Stimulated activated naive CD4-positive, alpha-beta T cell treated with Interleukin-2 at 50 U/mL for 16 hours (primary cell): Measurements from ENCODE around the gene SYTL3.
A peak's percentile ranks its signal among the peaks of the same experiment; 100 is the strongest.
"Not testable (repeated sequence)": the region's sequence is repeated elsewhere in the genome, so short reads cannot be mapped to it uniquely, and the experiment has no call there.

Experiments
- DNase-seq: peaks from one replicate; lab custom pipeline; 2025; lab: John Stamatoyannopoulos, UW

Gene SYTL3

DNA sequence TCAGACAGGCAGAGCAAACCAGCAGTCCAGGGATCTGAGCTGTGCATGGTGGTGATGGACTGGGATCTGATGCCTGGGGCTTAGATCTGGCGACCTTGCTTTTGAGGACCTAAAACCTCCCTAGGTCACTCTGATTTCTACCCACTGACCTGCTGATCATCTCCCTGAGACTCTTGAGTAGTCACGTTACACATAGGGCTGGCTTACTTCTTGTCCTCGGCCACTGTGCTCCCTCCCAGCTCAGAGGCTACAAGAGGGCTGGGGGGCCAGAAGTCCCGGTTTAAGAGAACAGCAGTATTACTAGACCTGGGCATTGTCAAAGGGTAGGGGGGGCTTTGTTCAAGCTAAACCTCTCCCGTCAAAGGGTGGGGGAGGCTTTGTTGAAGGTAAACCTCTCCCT is 10.8 kb upstream of the SYTL3 start:
- DNase-seq = no peak

DNA sequence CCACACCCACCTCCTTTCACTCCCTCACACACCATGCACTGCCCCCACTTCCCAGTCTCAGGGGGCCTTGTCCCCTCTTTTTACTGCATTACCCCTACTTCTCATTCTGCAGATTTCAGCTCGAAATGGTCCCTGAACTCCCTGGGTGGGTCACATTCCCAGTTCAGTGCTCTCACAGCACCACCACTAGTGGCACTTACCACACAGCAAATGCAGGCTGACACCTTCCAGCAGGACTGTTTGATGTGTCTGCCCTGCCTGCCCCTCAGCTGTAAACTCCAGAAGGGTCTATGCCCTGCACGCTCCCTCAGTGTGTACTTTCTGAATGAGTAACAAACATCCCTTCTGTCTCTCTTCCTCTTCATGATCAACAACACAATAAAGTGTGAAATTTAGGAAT is 9.3 kb upstream of the SYTL3 start:
- no peak for DNase-seq

DNA sequence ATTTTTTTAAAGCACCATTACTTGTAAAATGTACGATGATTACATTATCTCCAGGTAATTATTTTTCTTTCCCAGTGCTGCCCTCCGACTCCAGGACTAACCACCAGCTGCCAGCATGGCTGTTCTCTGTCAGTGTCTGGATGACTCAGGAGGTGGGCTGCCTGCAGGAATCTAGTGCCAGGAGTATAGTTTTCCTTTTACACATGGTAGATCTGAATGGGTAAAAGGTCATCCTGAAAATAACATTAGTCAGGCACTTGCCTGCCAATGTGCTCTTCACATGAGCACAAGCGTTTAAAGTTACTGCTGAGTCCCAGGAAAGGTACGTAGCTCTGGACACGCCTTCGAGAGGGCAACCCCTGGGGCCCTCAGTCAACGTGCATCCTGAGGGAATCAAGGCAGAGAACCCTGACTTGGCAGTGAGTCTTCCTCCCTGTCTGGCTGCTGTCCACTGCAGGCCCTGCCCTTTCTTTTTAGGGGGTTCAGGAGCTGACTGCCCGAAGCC is 7.7 kb upstream of the SYTL3 start:
- no peak for DNase-seq

DNA sequence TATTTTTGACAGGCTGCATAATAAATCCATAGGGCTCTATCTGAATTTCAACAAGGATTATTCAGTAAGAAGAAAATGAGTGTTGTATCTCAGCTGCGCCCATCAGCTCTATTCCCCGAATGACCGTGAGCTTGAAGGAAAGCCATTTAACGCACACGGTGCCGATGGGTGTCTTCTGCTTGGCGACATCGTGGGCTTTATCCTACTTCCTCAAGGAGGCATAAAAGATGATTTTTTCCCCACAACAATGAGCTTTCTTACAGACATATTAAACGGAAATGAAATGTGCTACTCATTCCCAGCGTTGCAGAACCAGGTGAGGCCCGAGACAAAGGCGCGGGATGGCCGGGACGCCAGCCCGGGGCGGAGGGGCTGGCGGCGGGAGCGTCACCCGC is 6.0 kb upstream of the SYTL3 start:
- DNase-seq = no peak

DNA sequence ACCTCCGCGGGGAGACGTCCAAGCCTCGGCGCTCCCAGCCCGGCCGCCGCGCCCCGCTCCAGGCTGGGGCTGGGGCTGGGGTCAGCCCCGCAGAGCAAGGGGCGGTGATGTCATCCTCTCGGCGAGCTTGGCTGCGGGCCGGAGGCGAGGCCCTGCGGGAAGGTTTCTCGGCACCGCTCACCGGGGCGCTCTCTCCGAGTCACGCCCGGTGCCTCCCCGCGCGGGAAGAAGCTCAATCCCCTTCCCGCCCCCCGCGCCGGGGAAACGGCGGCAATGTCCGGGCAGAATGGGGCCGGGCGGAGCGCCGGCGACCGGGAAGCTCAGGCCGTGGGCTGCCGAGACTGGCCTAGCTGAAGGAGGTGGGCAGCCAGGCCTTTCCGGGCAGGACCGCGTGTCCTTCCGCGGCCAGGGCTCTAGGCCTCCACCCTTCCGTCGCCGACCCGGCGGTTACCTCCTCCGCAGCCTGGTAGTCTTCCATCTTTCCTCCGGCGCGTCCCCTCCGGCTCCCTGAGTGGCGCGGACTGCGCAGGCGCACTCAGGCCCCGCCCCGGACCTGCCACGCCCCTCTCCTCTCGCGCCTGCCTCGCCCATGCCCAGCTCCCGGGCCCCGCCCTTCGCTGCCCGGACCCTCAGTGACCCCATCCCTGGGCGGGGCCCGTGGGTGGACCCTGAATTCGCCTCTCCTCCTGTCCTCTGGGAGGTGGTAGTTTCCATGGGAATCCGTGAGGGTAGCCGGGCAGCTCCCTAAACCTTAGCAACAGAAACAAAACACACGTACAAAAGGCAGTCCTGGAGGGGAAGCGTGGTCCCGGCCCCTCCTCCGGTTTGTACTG is 5.4 kb upstream of the SYTL3 start, which contains the start of gene DYNLT1:
Gene DYNLT1 (minus strand): TSS at position 513 of the 833 bp plus-strand sequence. CDS start 35 bp downstream, at position 478.
- DNase-seq = peak; percentile 79

DNA sequence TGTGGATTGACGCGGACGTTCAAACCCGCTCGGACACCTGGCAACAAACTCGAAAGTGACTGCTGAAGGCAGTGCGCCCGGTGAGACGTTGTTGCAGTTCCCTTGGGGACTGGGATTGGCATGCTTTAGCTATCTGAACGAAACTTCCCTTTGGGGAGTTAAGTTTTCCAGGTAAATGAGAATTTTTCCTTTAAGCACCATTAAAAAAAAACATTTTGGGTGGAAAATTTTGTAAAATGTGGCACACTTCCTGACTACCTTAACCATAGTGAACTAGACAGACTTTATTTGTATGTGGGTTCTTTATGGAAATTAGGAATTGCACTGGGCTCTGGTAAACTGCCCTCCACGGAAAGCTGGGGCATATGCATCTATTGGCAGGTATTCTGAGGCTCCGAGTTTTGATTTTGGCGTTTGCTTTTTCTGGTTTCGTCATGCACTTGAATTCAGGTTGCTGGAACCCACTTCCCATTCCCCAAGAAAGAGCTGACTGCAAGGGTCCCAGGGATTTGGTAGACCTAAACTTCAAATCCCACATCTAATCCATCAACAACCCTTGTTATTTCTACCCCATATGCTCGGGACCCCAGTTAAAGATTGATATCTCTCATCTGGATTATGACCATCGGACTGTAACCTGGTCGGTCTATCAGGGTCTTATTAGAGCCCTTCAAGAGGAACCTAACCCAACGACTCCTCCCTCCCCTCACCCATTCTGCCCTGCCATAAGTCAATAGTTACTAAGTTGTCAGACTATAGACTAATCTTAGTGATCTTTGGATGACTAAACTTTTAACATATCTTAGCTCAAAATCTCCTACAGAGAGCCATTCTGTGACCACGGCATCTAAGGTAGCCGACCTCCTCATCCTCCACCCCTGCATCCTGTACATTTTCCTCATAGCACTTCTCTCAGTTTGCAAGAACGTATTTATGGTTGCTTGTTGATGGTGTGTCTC is 4.5 kb upstream of the SYTL3 start:
- peak; percentile 18 for DNase-seq

DNA sequence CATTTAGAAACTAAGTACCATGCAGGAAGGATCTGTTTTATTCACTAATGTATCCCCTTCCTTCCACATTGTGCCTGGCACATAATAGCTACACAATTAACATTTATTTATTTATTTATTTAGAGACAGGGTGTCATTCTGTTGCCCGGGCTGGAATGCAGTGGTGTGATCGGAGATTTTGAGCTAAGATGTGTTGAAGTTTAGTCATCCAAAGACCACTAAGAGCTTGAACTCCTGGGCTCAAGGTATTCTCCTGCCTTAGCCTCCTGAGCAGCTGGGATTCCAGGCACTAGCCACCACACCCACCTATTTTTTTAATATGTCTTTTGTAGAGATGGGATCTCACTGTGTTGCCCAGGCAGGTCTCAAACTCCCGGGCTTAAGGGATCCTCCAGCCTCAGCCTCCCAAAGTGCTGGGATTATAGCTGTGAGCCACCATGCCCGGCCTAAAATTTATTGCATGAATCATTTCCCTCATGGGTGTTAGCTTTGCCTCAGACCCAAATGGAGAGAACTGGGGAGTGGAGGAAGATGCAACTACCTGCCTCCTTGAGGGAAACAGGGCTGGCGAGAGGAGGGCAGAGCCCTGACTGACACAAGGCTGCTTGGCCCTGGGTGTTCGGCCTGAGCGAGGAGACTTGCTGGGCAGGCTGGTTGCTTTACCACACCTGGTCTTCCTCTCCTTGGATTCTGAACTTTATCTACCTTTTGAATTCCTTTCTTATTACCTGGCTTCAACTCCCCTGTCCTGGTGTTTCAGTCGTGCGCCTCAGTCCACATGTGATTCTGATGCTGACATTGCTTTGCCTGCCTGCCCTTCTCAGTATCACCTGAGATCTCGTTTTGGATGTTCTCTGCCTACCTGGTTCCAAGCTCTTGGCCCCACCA is 3.6 kb upstream of the SYTL3 start:
- no peak for DNase-seq

DNA sequence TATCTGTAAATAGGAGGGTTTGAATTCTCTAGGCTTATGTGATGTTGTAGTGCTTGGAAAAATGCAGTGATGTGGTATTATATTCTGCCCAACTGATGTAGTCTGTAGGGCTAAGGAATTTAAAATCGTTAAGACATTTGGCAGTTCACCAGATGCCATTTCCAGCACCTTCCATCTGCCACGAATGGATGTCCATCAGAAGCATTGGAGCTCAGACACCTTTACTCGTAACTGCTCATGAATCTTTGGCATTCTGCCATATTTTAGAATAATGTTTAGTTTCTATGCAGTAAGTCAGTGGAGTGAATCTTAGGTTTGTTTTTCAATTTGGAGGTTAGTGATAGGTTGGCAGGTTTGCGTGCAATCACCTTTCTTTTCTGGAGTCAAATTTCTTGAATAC is 2.4 kb upstream of the SYTL3 start:
- DNase-seq = no peak

DNA sequence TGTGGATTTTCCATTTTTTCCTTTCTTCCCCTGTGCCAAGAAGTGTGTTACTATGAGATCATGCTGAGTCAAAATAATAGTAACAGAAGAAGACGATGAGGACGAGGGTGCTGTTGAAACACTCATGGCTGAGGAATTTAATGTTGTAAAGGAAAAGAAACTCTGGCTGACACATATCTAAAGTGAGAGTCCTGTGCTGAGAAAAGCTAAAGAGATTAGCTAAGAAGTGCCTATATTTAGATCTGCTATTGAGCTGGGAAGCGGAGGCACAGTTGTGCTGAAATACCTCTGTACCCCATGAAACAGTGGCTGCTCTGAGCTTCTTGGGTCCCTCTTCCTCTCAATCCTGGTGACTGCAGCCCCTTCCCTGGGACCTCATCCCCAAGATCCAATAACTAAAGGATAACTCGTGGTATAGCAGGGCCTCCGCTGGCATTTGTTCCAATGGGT is 1.1 kb upstream of the SYTL3 start:
- DNase-seq = peak; percentile 16

DNA sequence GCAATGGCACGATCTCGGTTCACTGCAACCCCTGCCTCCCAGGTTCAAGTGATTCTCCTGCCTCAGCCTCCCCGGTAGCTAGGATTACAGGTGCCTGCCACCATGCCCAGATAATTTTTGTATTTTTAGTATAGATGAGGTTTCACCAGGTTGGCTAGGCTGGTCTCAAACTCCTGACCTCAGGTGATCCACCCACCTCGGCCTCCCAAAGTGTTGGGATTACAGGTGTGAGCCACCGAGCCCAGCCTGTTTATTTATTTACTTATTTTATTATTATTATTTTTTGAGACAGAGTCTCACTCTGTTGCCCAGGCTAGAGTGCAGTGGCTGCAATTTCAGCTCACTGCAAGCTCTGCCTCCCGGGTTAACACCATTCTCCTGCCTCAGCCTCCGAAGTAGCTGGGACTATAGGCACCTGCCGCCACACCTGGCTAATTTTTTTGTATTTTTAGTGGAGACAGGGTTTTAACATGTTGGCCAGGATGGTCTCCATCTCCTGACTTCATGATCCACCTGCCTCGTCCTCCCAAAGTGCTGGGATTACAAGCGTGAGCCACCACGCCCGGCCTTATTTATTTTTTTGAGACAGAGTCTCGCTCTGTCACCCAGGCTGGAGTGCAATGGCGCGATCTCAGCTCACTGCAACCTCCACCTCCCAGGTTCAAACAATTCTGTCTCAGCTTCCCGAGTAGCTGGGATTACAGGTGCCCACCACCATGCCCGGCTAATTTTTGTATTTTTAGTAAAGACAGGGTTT is 2.3 kb downstream of the SYTL3 start:
- not testable (repeated sequence) for DNase-seq

DNA sequence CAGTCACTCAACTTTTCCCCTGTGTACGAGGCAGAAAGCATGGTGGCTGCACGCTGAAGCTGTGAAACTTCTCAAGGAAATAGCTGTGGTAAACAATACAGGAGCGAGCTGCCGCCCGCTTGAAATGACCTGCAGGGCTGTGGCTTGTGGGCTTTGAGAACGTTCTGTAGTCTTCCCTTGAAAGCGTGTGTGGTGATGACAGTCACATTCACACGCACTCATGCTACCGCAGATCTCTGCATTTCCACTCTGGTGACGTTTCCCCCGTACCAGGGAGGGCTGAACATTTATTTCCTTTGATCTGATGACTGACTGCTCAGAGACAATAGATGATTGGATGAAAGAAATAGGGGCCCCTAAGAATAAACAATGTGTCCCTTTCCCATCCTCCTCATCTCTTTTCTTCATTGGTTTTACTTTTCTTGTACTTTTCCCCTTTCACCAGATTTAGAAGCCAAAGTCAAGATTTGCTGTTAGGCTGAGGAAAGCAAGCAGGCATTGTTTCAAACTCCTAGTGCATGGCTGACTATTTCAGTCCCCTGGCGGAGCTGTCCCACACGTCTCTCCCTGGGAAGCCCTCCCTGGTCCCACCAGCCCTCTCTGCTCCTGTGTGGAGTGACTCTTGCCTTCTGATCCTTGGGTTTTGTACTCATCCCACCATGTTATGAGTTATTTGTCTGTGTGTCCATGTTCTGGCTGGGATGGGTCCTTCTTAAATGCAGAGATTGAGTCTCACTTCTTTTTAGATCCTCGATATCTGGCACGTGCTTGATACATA is 3.9 kb downstream of the SYTL3 start:
- DNase-seq = peak; percentile 90

DNA sequence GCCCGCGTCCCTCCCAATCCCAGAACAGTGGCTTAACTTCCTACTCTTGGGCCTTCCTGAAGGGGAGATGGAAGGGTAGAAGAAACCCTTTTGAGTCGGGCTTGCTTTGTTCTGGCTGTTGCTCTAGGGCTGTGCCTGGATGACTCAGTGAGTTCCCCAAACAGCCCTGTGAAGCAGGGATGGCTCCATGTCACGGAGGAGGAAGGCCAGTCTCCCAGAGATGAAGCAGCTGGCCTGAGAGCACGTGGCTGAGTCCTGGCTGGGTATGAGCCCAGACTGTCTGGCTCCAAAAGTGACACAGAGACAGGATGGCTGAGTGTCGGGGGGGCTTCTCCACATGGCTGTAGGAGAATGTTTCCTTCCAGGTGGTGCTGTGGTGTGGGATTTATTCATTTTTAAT is 4.6 kb downstream of the SYTL3 start:
- no peak for DNase-seq

DNA sequence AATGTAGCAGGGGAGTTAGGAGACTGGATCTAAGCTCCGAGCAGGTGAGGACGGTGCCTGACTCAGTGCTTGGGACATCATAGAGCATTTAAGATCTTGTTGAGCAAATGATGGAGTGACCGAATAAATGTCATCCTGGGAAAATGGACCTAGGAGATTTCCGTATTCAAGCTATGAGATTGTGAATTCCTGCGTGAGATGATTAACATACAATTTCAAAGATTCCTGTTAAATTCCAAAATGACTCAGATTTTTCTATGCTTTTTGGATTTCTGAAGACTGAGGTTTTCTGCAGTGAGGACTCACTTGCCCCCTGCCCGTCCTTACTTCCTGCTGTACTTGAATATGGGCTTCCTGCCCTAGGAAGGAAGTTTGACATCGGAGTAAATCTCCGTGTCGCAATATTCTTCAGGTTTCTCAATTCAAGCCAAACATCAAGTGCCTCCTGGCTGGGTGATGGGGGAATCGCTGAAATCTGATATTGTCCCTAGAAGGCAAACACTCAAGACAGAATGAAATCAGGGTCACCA is 5.2 kb downstream of the SYTL3 start:
- no peak for DNase-seq

DNA sequence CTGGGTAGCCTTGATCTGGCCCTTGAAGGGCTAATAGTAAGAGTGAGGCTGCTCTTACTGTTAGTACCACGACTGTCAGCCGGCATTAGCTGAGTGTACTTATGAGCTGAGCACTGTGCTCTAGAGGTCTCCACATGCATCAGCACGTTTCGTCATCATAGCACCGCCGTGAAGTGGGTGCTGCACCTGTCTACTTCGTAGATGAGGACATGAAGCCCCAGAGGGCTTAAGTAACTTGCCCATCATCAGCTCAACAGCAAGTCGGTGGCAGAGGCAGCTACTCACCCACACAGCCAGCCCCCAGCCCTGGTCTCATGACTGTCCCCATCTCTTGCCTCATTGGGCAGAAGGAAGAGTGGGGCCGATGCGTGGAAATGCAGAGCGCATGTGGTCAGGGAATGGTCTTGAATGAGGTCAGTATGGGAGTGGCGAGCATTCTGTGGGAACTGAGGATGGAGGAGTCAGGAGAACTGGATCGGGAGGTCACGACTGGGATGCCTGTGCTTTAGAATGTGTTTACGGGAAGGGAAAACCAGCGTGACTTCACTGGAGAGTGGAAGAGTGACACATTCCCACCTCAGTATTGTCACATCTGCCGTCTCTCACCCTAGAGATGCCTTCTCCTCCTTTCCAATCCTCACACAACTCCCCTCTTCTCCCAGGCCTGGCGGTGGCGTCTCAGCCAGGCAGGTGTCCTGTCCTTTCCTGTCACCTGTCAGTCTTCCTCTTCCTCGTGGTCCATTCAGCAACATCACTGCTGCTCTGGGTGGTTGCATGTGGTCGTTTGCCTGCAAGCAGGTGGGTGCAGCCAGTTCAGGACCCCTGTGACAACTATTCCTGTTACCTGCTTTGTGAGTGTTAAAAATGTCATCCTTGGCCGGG is 6.0 kb downstream of the SYTL3 start:
- no peak for DNase-seq

DNA sequence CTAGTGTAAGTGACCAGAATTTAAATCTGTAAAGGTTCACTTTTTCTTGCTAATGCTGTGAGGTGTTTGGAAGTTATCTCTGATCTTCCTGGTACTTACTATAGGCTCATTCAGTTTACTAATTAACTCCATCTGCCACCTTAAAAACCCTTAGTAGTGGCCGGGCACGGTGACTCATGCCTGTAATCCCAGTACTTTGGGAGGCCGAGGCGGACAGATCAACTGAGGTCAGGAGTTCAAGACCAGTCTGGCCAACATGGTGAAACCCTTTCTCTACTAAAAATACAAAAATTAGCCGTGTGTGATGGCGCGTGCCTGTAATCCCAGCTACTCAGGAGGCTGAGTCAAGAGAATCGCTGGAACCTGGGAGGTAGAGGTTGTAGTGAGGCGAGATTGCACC is 7.1 kb downstream of the SYTL3 start:
- DNase-seq = not testable (repeated sequence)

DNA sequence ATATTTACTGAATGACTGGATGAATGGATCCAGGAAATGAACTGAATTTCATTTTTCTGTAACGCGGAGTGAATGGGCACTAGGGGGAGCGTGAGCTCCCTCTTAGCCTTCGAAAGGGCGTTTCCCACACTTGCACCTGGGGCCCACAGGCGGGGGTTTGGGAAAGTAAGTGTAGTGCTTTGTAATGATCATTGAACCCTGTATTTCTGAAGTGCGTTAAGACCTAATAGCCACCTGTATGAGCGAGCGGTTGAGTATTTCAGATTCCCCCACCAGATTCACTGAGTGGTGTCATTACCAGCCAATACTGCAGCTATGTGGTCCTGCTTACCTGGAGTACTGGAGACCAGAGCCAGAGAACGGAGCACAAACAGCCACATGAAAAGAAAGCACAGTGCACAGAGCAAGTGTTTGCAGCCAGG is 10.5 kb downstream of the SYTL3 start:
- DNase-seq = no peak

DNA sequence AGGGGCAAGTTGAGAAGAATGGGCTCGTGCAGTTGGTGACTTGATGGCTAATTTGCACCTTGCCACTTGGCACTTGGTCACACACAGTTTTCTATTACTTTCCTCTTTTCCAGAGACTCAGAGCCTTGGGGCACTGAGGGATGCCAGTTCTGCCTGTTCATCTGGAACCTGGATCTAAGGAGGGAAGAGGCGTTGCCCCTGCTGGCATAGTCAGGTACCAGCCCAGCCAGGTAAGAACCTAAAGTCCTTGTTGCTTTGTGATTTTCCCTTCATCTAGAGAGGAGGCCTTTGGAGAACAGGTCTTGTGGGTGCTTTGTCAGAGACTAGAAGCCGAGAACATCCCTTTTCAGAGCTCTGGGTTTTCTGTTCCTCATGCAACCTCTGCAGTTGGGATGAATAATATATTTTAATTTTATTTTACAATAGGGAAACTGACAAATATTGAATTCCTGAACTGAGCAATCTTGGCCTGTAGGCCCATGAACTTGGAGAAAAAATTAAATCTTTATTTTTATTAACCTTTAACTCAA is 11.4 kb downstream of the SYTL3 start:
- no peak for DNase-seq

DNA sequence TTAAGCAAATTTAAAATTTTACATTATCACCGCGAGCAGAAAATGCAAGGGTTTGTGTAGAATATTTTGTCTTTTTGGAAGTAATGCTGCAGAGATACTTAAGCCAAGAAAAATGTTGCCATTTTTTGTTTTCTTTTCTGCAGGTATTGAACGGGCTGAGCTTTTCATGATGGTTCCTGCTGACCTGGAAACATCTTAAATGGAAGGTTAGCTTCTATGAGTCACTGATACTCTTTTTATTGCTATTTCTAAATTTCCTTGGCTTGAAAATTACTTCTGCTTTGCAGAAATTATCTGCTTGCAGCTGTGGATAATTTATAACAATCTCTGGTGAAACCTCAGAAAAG is 12.7 kb downstream of the SYTL3 start:
- no peak for DNase-seq
